Mesendoderm (in vitro differentiated cells): ENCODE results near the gene TMEM204.

Experiments used
- DNase-seq: peaks from one replicate; pipeline ENCODE4 v3.0.0; 2013
- H2AK5ac ChIP-seq: 2 replicates; pipeline ENCODE4 v1.6.1; 2013; ENCODE audit warnings: low read length, inconsistent platforms
- H2BK120ac ChIP-seq: 2 replicates; pipeline ENCODE4 v1.6.1; 2013; ENCODE audit warnings: low read depth, mild to moderate bottlenecking, low read length, moderate library complexity, mixed read lengths
- H2BK15ac ChIP-seq: replicated peaks from 2 replicates; pipeline ENCODE4 v1.6.1; 2013; ENCODE audit warnings: low read depth, mild to moderate bottlenecking, moderate library complexity
- H2BK5ac ChIP-seq: 2 replicates; pipeline ENCODE4 v1.6.1; 2013; ENCODE audit warnings: low read length, inconsistent platforms
- H3K18ac ChIP-seq: 2 replicates; pipeline ENCODE4 v1.6.1; 2013; ENCODE audit warnings: mild to moderate bottlenecking, low read length, mixed read lengths
- H3K23ac ChIP-seq: one replicate; pipeline ENCODE4 v1.6.1; 2013; ENCODE audit warnings: low read length
- H3K27ac ChIP-seq: 2 replicates; pipeline ENCODE4 v1.5.1; 2013; ENCODE audit warnings: low read depth, mild to moderate bottlenecking, inconsistent platforms, low read length, moderate library complexity
- H3K27me3 ChIP-seq: 2 replicates; pipeline ENCODE4 v1.6.1; 2013; ENCODE audit warnings: low read length, control low read depth, mild to moderate bottlenecking, inconsistent platforms; ENCODE audit not compliant: insufficient read depth, poor library complexity
- H3K36me3 ChIP-seq: 2 replicates; pipeline ENCODE4 v1.6.1; 2013; ENCODE audit warnings: low read length, inconsistent platforms; ENCODE audit not compliant: control insufficient read depth, insufficient read depth
- H3K4ac ChIP-seq: one replicate; pipeline ENCODE4 v1.6.1; 2013; ENCODE audit warnings: low read depth, mild to moderate bottlenecking, low read length, moderate library complexity
- H3K4me1 ChIP-seq: 2 replicates; pipeline ENCODE4 v1.6.1; 2013; ENCODE audit warnings: low read depth, low read length, inconsistent platforms; ENCODE audit not compliant: control insufficient read depth
- H3K4me2 ChIP-seq: 2 replicates; pipeline ENCODE4 v1.6.1; 2013; ENCODE audit warnings: low read length
- H3K4me3 ChIP-seq: 2 replicates; pipeline ENCODE4 v1.5.1; 2013; ENCODE audit warnings: mild to moderate bottlenecking, low read length
- H3K56ac ChIP-seq: one replicate; pipeline ENCODE4 v1.6.1; 2013; ENCODE audit warnings: low read length
- H3K79me1 ChIP-seq: 2 replicates; pipeline ENCODE4 v1.6.1; 2013; ENCODE audit warnings: low read length, inconsistent platforms
- H3K79me2 ChIP-seq: 2 replicates; pipeline ENCODE4 v1.6.1; 2013; ENCODE audit warnings: mild to moderate bottlenecking, low read length; ENCODE audit not compliant: control insufficient read depth, insufficient read depth
- H3K9ac ChIP-seq: 2 replicates; pipeline ENCODE4 v1.6.1; 2013; ENCODE audit warnings: low read length, inconsistent platforms
- H4K5ac ChIP-seq: one replicate; pipeline ENCODE4 v1.6.1; 2013; ENCODE audit warnings: low read length
- H4K8ac ChIP-seq: one replicate; pipeline ENCODE4 v1.6.1; 2013; ENCODE audit warnings: low read depth, mild to moderate bottlenecking, control low read depth, low read length, moderate library complexity
- WGBS: extraction: QIAGEN DNeasy Blood & Tissue Kit; methylation state at CpG from one replicate; pipeline ENCODE4 v1.1.7; 2013; ENCODE audit warnings: low lambda C conversion rate, missing lambda C conversion rate; ENCODE audit not compliant: insufficient coverage; ENCODE audit errors: extremely low coverage; 5-methylcytosine and 5-hydroxymethylcytosine counted together

Gene TMEM204

DNA sequence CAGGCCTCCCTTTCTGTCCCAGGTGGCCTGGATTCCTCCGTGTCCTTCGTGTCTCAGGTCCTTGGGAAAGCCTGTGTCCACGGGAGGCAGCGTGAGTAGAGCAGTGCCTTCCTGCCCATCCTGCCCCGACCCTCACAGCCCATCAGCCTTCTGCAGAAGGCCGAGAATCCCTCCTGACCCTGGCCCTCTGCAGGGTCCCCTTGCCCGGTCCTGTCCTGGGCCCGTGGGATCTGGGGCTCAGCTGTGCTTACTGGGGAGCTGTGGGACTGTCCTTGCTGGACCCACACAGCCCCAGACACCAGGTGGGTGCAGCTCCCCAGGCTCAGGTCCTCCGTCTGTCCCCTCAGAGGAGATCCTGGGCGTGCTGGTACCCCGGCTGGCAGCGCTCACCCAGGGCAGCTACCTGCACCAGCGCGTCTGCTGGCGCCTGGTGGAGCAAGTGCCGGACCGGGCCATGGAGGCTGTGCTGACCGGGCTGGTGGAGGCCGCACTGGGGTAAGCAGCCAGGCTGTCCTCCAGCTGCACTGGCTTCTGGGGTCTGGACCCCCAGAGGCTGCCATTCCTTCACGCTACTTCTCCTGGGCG lies 36.4 kb upstream of the TMEM204 start:
- Histone ChIP-seq H3K36me3 (peaks cover 2% of the 10 kb centered on the region), H2AK5ac (no peak overlapping the region), H3K18ac (no peak overlapping the region), H3K23ac (no peak overlapping the region), H3K4ac (no peak overlapping the region), H3K4me2 (no peak overlapping the region), H4K5ac (no peak overlapping the region), H3K4me1 (no peaks in the 10 kb centered on the region), H3K79me1 (peaks cover 5% of the 10 kb centered on the region), H3K27ac (no peak overlapping the region), H4K8ac (no peak overlapping the region), H2BK120ac (no peak overlapping the region), H3K4me3 (no peak overlapping the region), H3K9ac (no peak overlapping the region), H3K56ac (no peak overlapping the region), H3K79me2 (peaks cover 9% of the 10 kb centered on the region), H2BK5ac (no peak overlapping the region), H2BK15ac (no peak overlapping the region), H3K27me3 (no peaks in the 10 kb centered on the region)
- no peak for DNase-seq
- WGBS: no CpG with 5 or more reads among the region's 21 CpGs

DNA sequence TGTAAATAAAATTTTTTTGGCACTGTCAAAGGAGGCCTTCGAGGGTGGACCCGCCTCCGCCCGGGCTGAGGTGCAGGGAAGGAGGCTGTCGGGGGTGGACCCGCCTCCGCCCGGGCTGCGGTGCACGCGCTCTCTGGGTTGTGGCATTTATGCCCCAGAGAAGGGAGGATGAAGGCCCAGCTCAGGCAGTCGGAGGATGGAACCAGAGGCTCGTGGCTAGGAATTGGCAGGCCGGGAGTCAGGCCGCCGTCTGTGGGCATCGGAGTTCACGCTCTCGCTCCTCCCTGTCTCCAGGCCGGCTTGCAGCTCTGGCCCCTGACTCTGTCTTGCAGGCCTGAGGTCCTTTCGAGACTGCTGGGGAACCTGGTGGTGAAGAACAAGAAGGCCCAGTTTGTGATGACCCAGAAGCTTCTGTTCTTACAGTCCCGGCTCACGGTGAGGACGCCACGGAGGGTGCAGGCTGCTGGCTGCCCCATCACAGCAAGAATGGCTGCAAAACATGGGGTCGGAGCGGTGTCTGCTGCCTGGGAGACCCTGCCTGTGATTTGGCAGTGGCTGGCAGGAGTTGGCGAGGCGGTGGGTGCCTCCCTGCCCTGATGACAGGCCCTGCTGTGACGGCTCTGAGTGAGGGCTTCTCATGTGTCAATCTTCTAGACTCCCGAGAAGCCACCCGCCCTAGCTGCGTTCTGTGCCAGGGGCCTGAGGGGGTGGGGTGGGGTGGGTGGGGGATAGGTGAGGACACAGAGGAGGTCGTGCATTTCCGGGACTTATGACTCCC lies 34.4 kb upstream of the TMEM204 start:
- Histone ChIP-seq H3K79me2 (peaks cover 6% of the 10 kb centered on the region), H3K4me3 (no peak overlapping the region), H3K23ac (no peak overlapping the region), H3K27ac (no peak overlapping the region), H3K56ac (no peak overlapping the region), H2BK120ac (no peak overlapping the region), H3K4me2 (no peak overlapping the region), H2AK5ac (no peak overlapping the region), H3K18ac (no peak overlapping the region), H3K36me3 (peaks cover 6% of the 10 kb centered on the region), H4K5ac (no peak overlapping the region), H3K79me1 (peaks cover 5% of the 10 kb centered on the region), H2BK15ac (no peak overlapping the region), H3K9ac (no peak overlapping the region), H3K4me1 (no peaks in the 10 kb centered on the region), H3K4ac (no peak overlapping the region), H3K27me3 (no peaks in the 10 kb centered on the region), H4K8ac (no peak overlapping the region), H2BK5ac (no peak overlapping the region)
- no CpG with 5 or more reads among the region's 35 CpGs for WGBS
- DNase-seq: no peak

DNA sequence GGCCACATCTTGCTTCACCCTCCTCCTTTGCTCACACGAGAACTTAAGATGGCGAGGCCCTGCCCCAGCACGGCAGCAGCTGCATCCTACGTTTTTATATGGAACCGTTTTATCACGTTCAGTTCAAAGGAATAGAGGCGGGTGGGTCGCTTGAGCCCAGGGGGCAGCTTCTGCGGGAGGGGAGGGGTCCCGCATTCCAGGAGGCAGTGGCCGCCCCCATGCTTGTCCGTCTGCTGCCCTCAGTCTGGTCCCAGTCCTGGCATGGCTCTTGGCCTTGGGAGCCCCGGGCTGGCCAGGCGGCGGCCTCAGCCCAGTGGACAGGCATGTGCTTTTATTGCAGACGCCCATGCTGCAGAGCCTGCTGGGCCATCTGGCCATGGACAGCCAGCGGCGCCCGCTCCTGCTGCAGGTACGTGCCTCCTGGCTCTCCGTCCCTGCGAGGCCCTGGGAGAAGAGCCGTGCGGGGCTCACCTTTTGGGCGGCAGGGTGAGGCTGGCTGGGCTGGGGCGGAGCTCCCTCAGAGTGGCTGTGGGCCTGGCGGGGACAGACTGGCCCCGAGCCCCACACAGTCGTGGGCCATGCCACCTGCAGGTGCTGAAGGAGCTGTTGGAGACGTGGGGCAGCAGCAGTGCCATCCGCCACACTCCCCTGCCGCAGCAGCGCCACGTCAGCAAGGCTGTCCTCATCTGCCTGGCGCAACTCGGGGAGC lies 33.6 kb upstream of the TMEM204 start:
- H2AK5ac ChIP-seq: no peak overlapping the region
- H3K18ac ChIP-seq: no peak overlapping the region
- H3K79me2 ChIP-seq: no peaks in the 10 kb centered on the region
- no CpG with 5 or more reads among the region's 36 CpGs for WGBS
- no peaks in the 10 kb centered on the region for H3K4me1 ChIP-seq
- H3K27ac ChIP-seq: no peak overlapping the region
- H4K5ac ChIP-seq: no peak overlapping the region
- no peak overlapping the region for H3K4me3 ChIP-seq
- no peak overlapping the region for H2BK120ac ChIP-seq
- no peak overlapping the region for H2BK15ac ChIP-seq
- DNase-seq: no peak
- no peak overlapping the region for H2BK5ac ChIP-seq
- H3K4me2 ChIP-seq: no peak overlapping the region
- peaks cover 6% of the 10 kb centered on the region for H3K36me3 ChIP-seq
- no peak overlapping the region for H3K9ac ChIP-seq
- no peak overlapping the region for H3K4ac ChIP-seq
- no peak overlapping the region for H4K8ac ChIP-seq
- H3K56ac ChIP-seq: no peak overlapping the region
- H3K23ac ChIP-seq: no peak overlapping the region
- no peaks in the 10 kb centered on the region for H3K27me3 ChIP-seq
- peaks cover under 1% of the 10 kb centered on the region for H3K79me1 ChIP-seq

DNA sequence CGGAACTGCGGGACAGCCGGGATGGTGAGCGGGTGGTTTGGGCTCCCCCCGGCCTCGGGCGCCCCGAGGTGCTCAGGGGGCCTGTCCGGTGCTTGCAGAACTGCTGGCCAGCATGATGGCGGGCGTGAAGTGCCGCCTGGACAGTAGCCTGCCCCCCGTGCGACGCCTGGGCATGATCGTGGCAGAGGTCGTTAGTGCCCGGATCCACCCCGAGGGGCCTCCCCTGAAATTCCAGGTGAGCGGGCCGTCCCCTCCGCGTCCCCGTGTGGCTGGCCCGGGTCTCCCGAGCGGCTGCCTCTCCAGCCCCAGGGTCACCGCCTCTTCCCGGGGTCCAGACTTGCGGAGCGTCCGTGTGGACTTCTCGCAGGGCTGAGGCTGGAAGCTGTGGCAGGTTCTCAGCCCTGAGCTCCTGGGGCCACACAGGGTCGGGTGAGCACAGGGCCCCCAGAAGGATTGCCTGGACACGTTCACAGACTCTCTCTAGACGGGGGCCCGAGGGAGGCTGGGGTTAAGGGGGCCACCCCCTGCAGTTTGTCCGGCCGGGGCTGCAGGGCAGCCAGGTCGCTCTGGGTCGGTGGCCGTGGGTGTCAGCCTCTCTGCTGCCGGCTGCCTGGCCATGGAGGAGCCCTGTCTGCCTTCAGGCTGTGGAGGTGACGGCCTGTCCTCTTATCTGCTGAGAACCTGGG lies 32.9 kb upstream of the TMEM204 start:
- Histone ChIP-seq H3K56ac (no peak overlapping the region), H3K79me1 (no peaks in the 10 kb centered on the region), H3K4me1 (no peaks in the 10 kb centered on the region), H3K79me2 (no peaks in the 10 kb centered on the region), H2BK5ac (no peak overlapping the region), H3K9ac (no peak overlapping the region), H4K5ac (no peak overlapping the region), H2BK120ac (no peak overlapping the region), H3K23ac (no peak overlapping the region), H3K4ac (no peak overlapping the region), H3K36me3 (peaks cover 6% of the 10 kb centered on the region), H3K4me3 (no peak overlapping the region), H3K27ac (no peak overlapping the region), H3K4me2 (no peak overlapping the region), H3K18ac (no peak overlapping the region), H4K8ac (no peak overlapping the region), H2AK5ac (no peak overlapping the region), H3K27me3 (no peaks in the 10 kb centered on the region), H2BK15ac (no peak overlapping the region)
- DNase-seq: no peak
- no CpG with 5 or more reads among the region's 44 CpGs for WGBS

DNA sequence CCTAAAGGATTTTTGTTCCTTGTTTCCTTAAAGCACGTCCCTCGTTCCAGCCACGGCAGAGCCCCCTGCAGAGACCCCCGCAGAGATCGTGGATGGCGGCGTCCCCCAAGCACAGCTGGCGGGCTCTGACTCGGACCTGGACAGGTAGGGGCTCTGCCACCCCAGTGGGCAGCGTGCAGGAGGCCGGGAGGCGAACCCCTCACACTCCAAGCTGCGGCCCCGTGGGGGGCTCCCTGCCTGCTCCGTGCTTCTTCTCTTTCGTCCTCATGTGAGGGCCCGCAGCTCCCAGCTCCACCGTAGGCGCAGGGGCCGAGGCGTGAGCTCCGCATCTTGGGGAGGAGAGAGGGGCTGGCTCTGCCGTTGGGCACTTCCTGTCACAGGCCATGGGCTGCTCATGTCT lies 31.8 kb upstream of the TMEM204 start:
- no peak overlapping the region for H3K4me2 ChIP-seq
- no peaks in the 10 kb centered on the region for H3K79me2 ChIP-seq
- no peaks in the 10 kb centered on the region for H3K79me1 ChIP-seq

More for the DNA sequence above, 31.8 kb upstream of the TMEM204 start:
- no peak overlapping the region for H3K23ac ChIP-seq
- H2AK5ac ChIP-seq: no peak overlapping the region
- no peak for DNase-seq
- H3K18ac ChIP-seq: no peak overlapping the region
- H3K56ac ChIP-seq: no peak overlapping the region
- H4K8ac ChIP-seq: no peak overlapping the region
- no peak overlapping the region for H3K4ac ChIP-seq
- H4K5ac ChIP-seq: no peak overlapping the region
- no peak overlapping the region for H2BK120ac ChIP-seq
- H3K4me1 ChIP-seq: no peaks in the 10 kb centered on the region
- H3K9ac ChIP-seq: no peak overlapping the region
- peaks cover 6% of the 10 kb centered on the region for H3K36me3 ChIP-seq
- no peak overlapping the region for H2BK5ac ChIP-seq
- no peaks in the 10 kb centered on the region for H3K27me3 ChIP-seq
- WGBS: no CpG with 5 or more reads among the region's 23 CpGs
- no peak overlapping the region for H3K27ac ChIP-seq
- H2BK15ac ChIP-seq: no peak overlapping the region
- no peak overlapping the region for H3K4me3 ChIP-seq
